Right lobe of liver (tissue), 6 donors: ENCODE data around the gene C5AR1. TPM values are rescaled to one million over a fixed set of nuclear protein-coding genes. Genes with fewer than 3 reads are reported as not detected.

ENCODE experiments used
- ATAC-seq, 4 donors: fragments of 200-7000 bp; cut with Tn5 transposase; one replicate each; pipeline ENCODE4 v1.9.1; 2020; ENCODE audit warnings: mild to moderate bottlenecking in 4 of 4, moderate library complexity in 4 of 4
- DNase-seq, 3 donors: peaks; one replicate each; pipeline ENCODE4 v3.0.0-alpha.2; 2020
- H3K27ac ChIP-seq, 3 donors: fragments of 200-600 bp; one replicate each; pipeline ENCODE4 v1.8.0; 2022
- H3K27me3 ChIP-seq, 2 donors: fragments of 200-600 bp; one replicate each; pipeline ENCODE4 v1.8.0; 2022
- H3K36me3 ChIP-seq, 4 donors: fragments of 200-600 bp; sonication (generic) in 1 of 4; one replicate each; pipeline versions ENCODE4 v1.5.1 to v1.8.0; 2017 to 2022; ENCODE audit warnings: control low read depth in 1 of 4
- H3K4me1 ChIP-seq, 4 donors: fragments of 200-600 bp; sonication (generic) in 1 of 4; one replicate each; pipeline versions ENCODE4 v1.5.1 to v1.8.0; 2017 to 2022; ENCODE audit warnings: control low read depth in 1 of 4
- H3K4me3 ChIP-seq, 3 donors: fragments of 200-600 bp; one replicate each; pipeline ENCODE4 v1.8.0; 2022
- H3K9me3 ChIP-seq, 4 donors: fragments of 200-600 bp; sonication (generic) in 1 of 4; one replicate each; pipeline versions ENCODE4 v1.5.1 to v1.8.0; 2017 to 2022; ENCODE audit warnings: control low read depth in 1 of 4
- POLR2A ChIP-seq: fragments of 450-650 bp; IDR thresholded peaks from one replicate; pipeline ENCODE4 v1.6.1; 2017; ENCODE audit warnings: antibody characterized with exemption, mild to moderate bottlenecking
- WGBS: methylation state at CpG from one replicate; pipeline ENCODE4 v1.1.6; 2018; ENCODE audit warnings: low coverage, low lambda C conversion rate; ENCODE audit not compliant: insufficient coverage; ENCODE audit errors: missing lambda C conversion rate; 5-methylcytosine and 5-hydroxymethylcytosine counted together
- intact Hi-C, 2 donors: fragments of 100-400 bp; cut with DNase I; formaldehyde crosslinking; loops; one replicate each; pipeline versions ENCODE4 v1.11.2 to v1.14.1; 2022
- total RNA-seq, 6 experiments: library from RNA; depleted of rRNA in 2 of 6; stranded (reverse); fragments of >200 nt in 2 of 6; fragmentation: NEBNext Ultra II Directional in 3 of 6; extraction: Animal tissue kit (Norgen Biotek cat#: 25700) in 3 of 6; gene quantifications; one replicate each; pipeline versions ENCODE4 v1.1.0 to v1.2.4, GENCODE V29; 2016 to 2023
- TF ChIP-seq, protein P1 (sequence below), 4 donors: fragments of 200-600 bp in 3 of 4; fragments of 450-650 bp in 1 of 4; IDR thresholded peaks; one replicate each; pipeline versions ENCODE4 v1.5.1 to v1.8.0; 2016 to 2022; ENCODE audit warnings: antibody characterized with exemption in 4 of 4, mild to moderate bottlenecking in 2 of 4
- donor health status: DM: no; HTN: yes; CAD: no.
- donor health status: DM: no; HTN: no; CAD: no.
- donor health status: DM: no; HTN: no; CAD: no.
- donor health status: DM: no; HTN: yes; CAD: no.
- donor health status: DM: no; HTN: yes; CAD: no.

The C5AR1 gene
- total RNA-seq, 6 experiments from 2014 or later: 3.3 to 19.8 (median 5.9) TPM

- no peak overlapping the region for H3K4me3 ChIP-seq
- peaks cover 0 to 56% (median 17%) of the 10 kb centered on the region in 4 donors for H3K36me3 ChIP-seq
- ATAC-seq (peak; percentile 64 to 95 (median 78)), DNase-seq (peak; percentile 66 to 85 (median 80))
- 70% methylated on average over 9 of the region's 14 CpGs for WGBS
- no peak for TF ChIP-seq POLR2A
- TF ChIP-seq, protein P1, sequence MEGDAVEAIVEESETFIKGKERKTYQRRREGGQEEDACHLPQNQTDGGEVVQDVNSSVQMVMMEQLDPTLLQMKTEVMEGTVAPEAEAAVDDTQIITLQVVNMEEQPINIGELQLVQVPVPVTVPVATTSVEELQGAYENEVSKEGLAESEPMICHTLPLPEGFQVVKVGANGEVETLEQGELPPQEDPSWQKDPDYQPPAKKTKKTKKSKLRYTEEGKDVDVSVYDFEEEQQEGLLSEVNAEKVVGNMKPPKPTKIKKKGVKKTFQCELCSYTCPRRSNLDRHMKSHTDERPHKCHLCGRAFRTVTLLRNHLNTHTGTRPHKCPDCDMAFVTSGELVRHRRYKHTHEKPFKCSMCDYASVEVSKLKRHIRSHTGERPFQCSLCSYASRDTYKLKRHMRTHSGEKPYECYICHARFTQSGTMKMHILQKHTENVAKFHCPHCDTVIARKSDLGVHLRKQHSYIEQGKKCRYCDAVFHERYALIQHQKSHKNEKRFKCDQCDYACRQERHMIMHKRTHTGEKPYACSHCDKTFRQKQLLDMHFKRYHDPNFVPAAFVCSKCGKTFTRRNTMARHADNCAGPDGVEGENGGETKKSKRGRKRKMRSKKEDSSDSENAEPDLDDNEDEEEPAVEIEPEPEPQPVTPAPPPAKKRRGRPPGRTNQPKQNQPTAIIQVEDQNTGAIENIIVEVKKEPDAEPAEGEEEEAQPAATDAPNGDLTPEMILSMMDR (IDR thresholded peaks at IDR 0.05): no peak
- no peaks in the 10 kb centered on the region for H3K9me3 ChIP-seq
- no peaks in the 10 kb centered on the region for H3K27me3 ChIP-seq
- intact Hi-C loops: no loop called here
- no peak overlapping the region for H3K27ac ChIP-seq
- H3K4me1 ChIP-seq: peaks cover 0 to 11% (median 0%) of the 10 kb centered on the region in 4 donors
Measured at GRCh38 chr19:47267350-47267759, 42.3 kb upstream of the C5AR1 start.

DNA sequence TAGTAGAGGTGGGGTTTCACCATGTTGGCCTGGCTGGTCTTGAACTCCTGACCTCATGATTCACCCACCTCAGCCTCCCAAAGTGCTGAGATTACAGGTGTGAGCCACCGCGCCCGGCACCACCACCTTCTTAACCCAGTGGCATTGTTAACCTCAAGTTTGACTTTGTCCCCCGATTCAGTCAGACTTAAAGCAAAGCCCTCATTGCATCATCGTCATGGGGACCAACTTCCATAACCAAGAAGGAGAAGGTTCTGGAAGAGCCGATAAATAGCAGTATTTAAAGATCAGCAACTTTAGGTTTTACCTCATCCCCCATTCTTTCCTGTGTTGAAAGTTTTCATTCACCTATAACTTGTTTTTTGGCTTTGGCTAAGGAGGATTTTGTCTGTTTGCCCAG is 41.6 kb upstream of the C5AR1 start:
- DNase-seq (no peak), ATAC-seq (no peak)
- Histone ChIP-seq H3K4me1 (peaks cover 0 to 13% (median 0%) of the 10 kb centered on the region in 4 donors), H3K27me3 (no peaks in the 10 kb centered on the region), H3K9me3 (no peaks in the 10 kb centered on the region), H3K36me3 (peaks cover 0 to 53% (median 17%) of the 10 kb centered on the region in 4 donors), H3K4me3 (no peak overlapping the region), H3K27ac (no peak overlapping the region)
- WGBS: 91% methylated on average over 6 of the region's 6 CpGs
- intact Hi-C loops: no loop called here
- TF ChIP-seq, protein P1 (IDR thresholded peaks at IDR 0.05): no peak
- no peak for TF ChIP-seq POLR2A

DNA sequence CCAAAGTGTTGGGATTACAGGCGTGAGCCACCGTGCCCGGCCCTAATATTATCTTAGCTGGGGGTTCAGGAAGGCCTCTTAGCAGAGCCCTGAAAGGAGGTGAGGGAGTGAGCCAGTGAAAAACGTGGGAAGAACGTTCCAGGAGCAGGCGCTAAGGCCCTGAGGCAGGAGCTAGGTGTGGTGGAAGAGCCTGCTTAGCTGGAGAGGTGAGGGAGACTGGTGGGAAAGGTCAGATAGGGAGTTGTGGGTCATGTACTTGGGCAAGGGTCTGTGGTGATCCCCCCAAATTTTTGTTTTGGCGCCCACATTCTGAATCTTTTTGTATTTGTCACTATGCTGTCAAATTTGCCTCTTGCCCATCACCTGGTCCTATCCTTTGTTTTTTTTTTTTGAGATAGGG is 40.1 kb upstream of the C5AR1 start:
- peaks cover 0 to 17% (median 0%) of the 10 kb centered on the region in 4 donors for H3K4me1 ChIP-seq
- no peaks in the 10 kb centered on the region for H3K27me3 ChIP-seq
- TF ChIP-seq, protein P1 (IDR thresholded peaks at IDR 0.05): no peak
- TF ChIP-seq POLR2A: no peak
- intact Hi-C loops: no loop called here
- no peak overlapping the region for H3K4me3 ChIP-seq
- WGBS: 80% methylated on average over 3 of the region's 7 CpGs
- ATAC-seq (no peak), DNase-seq (peak in 1 of 3 donors; percentile 11)
- peaks cover 0 to 46% (median 15%) of the 10 kb centered on the region in 4 donors for H3K36me3 ChIP-seq
- no peak overlapping the region for H3K27ac ChIP-seq
- H3K9me3 ChIP-seq: no peaks in the 10 kb centered on the region

DNA sequence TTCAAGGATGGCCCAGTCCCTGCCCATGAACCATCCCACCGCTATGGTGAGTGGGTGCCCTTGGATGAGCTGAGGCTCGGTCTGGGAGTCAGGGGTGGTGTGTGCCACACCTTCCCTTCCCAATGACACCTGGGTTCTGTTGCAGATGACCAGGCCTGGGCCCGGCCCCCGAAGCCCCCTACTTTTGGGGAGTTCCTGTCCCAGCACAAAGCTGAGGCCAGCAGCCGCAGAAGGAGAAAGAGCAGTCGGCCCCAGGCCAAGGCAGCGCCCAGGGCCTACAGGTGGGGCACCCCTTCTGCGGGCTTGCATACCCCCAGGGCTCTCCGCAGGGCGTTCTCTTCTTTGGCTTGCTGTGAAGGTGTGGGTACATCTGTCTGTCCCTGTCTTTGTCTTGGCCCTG is 39.3 kb upstream of the C5AR1 start:
- Histone ChIP-seq H3K4me1 (peaks cover 0 to 24% (median 1%) of the 10 kb centered on the region in 4 donors), H3K4me3 (no peak overlapping the region), H3K9me3 (no peaks in the 10 kb centered on the region), H3K36me3 (peaks cover 0 to 38% (median 9%) of the 10 kb centered on the region in 4 donors), H3K27ac (no peak overlapping the region), H3K27me3 (no peaks in the 10 kb centered on the region)
- intact Hi-C loops: no loop called here
- no peak for TF ChIP-seq POLR2A
- TF ChIP-seq, protein P1 (IDR thresholded peaks at IDR 0.05): no peak
- DNase-seq (no peak), ATAC-seq (no peak)
- WGBS: 83% methylated on average over 1 of the region's 10 CpGs

GRCh38 chr19:47271949-47272348 is 37.7 kb upstream of the C5AR1 start:
- Histone ChIP-seq H3K36me3 (peaks cover 0 to 24% (median 5%) of the 10 kb centered on the region in 4 donors), H3K27me3 (no peaks in the 10 kb centered on the region), H3K4me1 (peaks cover 0 to 28% (median 2%) of the 10 kb centered on the region in 4 donors), H3K27ac (no peak overlapping the region), H3K9me3 (no peaks in the 10 kb centered on the region), H3K4me3 (no peak overlapping the region)
- TF ChIP-seq, protein P1 (IDR thresholded peaks at IDR 0.05): no peak
- no peak for TF ChIP-seq POLR2A
- intact Hi-C loops: no loop called here
- no peak for DNase-seq
- no peak for ATAC-seq
- WGBS: 71% methylated on average over 4 of the region's 6 CpGs
